ENCODE measurements around the gene WWOX. TPM values are rescaled to one million over a fixed set of nuclear protein-coding genes. Genes with fewer than 3 reads are reported as not detected.

The WWOX gene
- total RNA-seq, 1 donor = 24.2 TPM

GRCh38 chr16:79164388-79164995, 1065.0 kb downstream of the WWOX start:
- no peak for DNase-seq (ENCODE audit: low read depth)
- H3K4me3 ChIP-seq (ENCODE audit: low read depth, low read length) = no peak overlapping the region
- TF ChIP-seq CTCF (IDR thresholded peaks at IDR 0.05; ENCODE audit: insufficient read depth, low read length) = no peak

GRCh38 chr16:79165079-79165478, 1065.6 kb downstream of the WWOX start:
- DNase-seq (ENCODE audit: low read depth) = no peak
- H3K4me3 ChIP-seq (ENCODE audit: low read depth, low read length) = no peak overlapping the region
- no peak for TF ChIP-seq CTCF (IDR thresholded peaks at IDR 0.05; ENCODE audit: insufficient read depth, low read length)

GRCh38 chr16:79165506-79165905, 1066.1 kb downstream of the WWOX start:
- no peak for DNase-seq (ENCODE audit: low read depth)
- no peak for TF ChIP-seq CTCF (IDR thresholded peaks at IDR 0.05; ENCODE audit: insufficient read depth, low read length)
- H3K4me3 ChIP-seq (ENCODE audit: low read depth, low read length) = no peak overlapping the region

GRCh38 chr16:79167893-79168292, 1068.4 kb downstream of the WWOX start:
- DNase-seq (ENCODE audit: low read depth) = no peak
- H3K4me3 ChIP-seq (ENCODE audit: low read depth, low read length) = no peak overlapping the region
- no peak for TF ChIP-seq CTCF (IDR thresholded peaks at IDR 0.05; ENCODE audit: insufficient read depth, low read length)

GRCh38 chr16:79168321-79168720, 1068.9 kb downstream of the WWOX start:
- no peak for DNase-seq (ENCODE audit: low read depth)
- no peak for TF ChIP-seq CTCF (IDR thresholded peaks at IDR 0.05; ENCODE audit: insufficient read depth, low read length)
- no peak overlapping the region for H3K4me3 ChIP-seq (ENCODE audit: low read depth, low read length)

- no peak for DNase-seq (ENCODE audit: low read depth)
- TF ChIP-seq CTCF (IDR thresholded peaks at IDR 0.05; ENCODE audit: insufficient read depth, low read length) = no peak
- H3K4me3 ChIP-seq (ENCODE audit: low read depth, low read length) = no peak overlapping the region
These were observed 1069.8 kb downstream of the WWOX start for GRCh38 chr16:79169239-79169638.
